H1 (cell line): ENCODE measurements around the gene LCN6. TPM values are rescaled to one million over a fixed set of nuclear protein-coding genes. Genes with fewer than 3 reads are reported as not detected.

Source experiments
- ATF2 ChIP-seq: IDR thresholded peaks from 2 replicates; pipeline ENCODE4 v1.6.1; 2012; ENCODE audit warnings: low read length, inconsistent platforms
- BACH1 ChIP-seq: IDR thresholded peaks from 2 replicates; pipeline ENCODE4 v1.6.1; 2012; ENCODE audit warnings: low read length, improper control_type of control experiment
- BRCA1 ChIP-seq: IDR thresholded peaks from 2 replicates; pipeline ENCODE4 v1.6.1; 2012; ENCODE audit warnings: low read depth, low read length, improper control_type of control experiment
- HDAC6 ChIP-seq: IDR thresholded peaks from one replicate; pipeline ENCODE4 v1.7.1; 2012; ENCODE audit warnings: low read depth, mild to moderate bottlenecking, inconsistent platforms, low read length, moderate library complexity
- POLR2AphosphoS5 ChIP-seq: IDR thresholded peaks from 2 replicates; pipeline ENCODE4 v1.6.1; 2011; ENCODE audit warnings: low read depth, low read length
- TAF7 ChIP-seq: optimal IDR thresholded peaks from 2 replicates; pipeline ENCODE3; 2011; ENCODE audit warnings: low read depth, mild to moderate bottlenecking, inconsistent platforms, low read length, moderate library complexity, borderline replicate concordance
- TBP ChIP-seq: IDR thresholded peaks from 2 replicates; pipeline ENCODE4 v1.6.1; 2011; ENCODE audit warnings: low read depth, low read length, improper control_type of control experiment
- polyA plus RNA-seq, 7 experiments: library from polyadenylated mRNA; depleted of rRNA in 3 of 7; stranded (reverse) in 5 of 7; unstranded in 2 of 7; fragments of >200 nt in 5 of 7; fragments of 200-250 nt in 2 of 7; gene quantifications; 1 replicate in 5 of 7; 2 replicates in 1 of 7; 4 replicates in 1 of 7; pipeline versions ENCODE4 v1.2.1 to v1.2.3, GENCODE V29; 2011 to 2013; ENCODE audit warnings: missing spikeins in 2 of 7, mixed read lengths in 2 of 7
- total RNA-seq: library from RNA; stranded (reverse); fragmentation: NEBNext Ultra II Directional; extraction: Animal tissue kit (Norgen Biotek cat#: 25700); gene quantifications from 2 replicates; pipeline ENCODE4 v1.2.1, GENCODE V29; 2021

The LCN6 gene
- total and polyA plus RNA-seq, 2 of the 8 experiments (the other 6 are each of a cell fraction or from before 2014, with no cell fraction given), result not detected

DNA sequence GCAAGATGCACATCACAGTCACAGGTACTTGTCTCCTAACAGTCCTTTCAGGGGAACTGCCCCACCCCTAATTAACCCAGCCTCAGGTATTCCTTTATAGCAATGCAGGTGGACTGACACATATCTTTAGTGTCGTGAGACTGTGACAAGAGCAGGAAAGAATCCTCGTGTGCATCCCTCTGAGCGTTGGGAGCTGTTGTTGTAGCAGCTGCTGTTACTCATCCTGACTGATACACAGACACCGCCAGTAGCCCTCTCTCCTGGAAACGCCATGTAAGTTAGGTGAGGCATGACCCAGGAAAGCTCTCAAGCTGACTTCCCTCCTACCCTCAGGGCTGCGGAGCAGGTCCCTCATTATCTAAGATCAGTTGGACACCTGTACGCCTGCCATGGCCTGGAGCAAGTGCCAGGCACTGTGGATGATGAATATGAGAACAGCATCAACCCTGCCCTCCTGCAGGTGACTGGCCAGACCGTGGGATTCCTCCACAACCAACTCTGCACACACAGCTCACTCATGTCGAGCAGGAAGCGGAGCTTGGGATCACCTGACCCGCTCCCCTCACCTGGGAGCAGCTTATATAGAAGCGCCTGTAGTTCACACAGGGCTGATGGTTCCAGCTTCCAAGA lies 26.2 kb upstream of the LCN6 start (continued):
- TF ChIP-seq HDAC6 (no peak), POLR2AphosphoS5 (no peak), ATF2 (no peak), BRCA1 (no peak), TBP (no peak), TAF7 (no peak), BACH1 (no peak)
